ENCODE measurements around the gene ASPSCR1.
"Not testable (repeated sequence)": the region's sequence is repeated elsewhere in the genome, so short reads cannot be mapped to it uniquely, and the experiment has no call there.

The ASPSCR1 gene

DNA sequence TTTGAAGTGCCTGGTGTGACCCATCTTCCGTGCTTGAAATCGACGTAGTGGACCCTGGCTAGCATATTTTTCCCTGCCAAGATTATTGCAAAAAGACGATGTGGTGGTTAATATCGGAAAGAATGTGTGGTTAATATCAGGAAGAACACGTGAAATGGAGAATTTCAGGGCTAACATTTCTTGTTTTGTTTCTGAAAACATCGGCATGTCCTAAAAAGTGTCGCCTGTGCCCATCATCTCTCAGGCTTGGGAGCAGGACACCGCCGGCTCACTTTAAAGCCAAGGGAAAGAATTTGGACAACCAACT lies 60.4 kb downstream of the ASPSCR1 start:
- no peak for DNase-seq (ENCODE audit: low read depth)
- peak overlapping the region; percentile 73 for H3K4me3 ChIP-seq (ENCODE audit: low read length)
- TF ChIP-seq, protein P1, sequence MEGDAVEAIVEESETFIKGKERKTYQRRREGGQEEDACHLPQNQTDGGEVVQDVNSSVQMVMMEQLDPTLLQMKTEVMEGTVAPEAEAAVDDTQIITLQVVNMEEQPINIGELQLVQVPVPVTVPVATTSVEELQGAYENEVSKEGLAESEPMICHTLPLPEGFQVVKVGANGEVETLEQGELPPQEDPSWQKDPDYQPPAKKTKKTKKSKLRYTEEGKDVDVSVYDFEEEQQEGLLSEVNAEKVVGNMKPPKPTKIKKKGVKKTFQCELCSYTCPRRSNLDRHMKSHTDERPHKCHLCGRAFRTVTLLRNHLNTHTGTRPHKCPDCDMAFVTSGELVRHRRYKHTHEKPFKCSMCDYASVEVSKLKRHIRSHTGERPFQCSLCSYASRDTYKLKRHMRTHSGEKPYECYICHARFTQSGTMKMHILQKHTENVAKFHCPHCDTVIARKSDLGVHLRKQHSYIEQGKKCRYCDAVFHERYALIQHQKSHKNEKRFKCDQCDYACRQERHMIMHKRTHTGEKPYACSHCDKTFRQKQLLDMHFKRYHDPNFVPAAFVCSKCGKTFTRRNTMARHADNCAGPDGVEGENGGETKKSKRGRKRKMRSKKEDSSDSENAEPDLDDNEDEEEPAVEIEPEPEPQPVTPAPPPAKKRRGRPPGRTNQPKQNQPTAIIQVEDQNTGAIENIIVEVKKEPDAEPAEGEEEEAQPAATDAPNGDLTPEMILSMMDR (conservative IDR thresholded peaks at IDR 0.05; ENCODE audit: low read length): no peak

DNA sequence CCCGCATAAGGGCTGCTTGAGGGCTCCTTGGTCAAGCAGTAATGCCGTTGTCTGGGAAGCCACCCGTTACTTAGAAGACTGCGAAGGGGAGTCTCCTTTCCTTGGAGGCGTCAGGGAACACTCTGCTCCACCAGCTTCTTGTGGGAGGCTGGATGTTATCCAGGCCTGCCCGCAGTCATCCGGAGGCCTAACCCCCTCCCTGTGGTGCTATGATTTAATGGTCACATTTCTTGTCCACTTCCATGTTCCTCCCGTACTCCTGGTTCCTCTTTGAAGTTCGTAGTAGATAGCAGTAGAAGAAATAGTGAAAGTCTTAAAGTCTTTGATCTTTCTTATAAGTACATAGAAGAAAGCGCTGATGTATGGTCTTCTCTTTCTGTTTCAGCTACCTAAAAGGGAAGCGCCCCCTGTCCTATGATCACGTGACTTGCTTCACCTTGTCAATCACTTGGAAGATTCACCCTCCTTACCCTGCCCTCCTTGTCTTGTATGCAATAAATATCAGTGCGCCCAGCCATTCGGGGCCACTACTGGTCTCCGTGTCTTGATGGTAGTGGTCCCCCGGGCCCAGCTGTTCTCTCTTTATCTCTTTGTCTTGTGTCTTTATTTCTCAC lies 61.5 kb downstream of the ASPSCR1 start:
- DNase-seq (ENCODE audit: low read depth); H3K4me3 ChIP-seq (ENCODE audit: low read length): not testable (repeated sequence)

DNA sequence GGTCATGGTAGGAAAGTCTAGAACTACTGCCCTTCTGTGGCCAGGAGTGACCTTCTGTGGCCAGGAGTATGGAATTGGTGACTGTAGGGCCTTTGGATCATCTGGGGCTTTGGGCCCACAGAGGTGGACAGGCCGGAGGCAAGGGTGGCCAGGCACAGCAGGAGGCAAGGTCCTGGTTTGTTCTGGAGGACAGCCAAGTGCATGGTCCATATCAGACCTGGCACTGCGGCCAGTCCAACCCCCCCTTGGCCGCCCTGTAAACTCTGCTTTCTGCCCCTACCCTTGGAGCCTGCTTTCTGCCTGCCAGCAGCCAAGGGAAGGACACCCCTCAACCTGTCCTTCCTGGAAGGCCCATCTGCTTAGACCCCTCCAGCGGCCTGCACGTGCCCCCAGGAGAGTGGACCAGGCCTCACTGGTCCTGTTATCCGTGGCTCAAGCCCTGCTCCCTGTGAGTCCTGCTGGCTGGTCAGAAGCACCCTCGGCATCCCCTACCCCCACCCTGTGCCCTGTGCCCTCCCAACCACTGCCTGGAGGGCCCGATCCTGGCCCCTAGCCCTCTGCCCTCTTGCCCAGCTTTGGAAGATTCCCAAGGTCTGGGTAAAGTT lies 62.4 kb downstream of the ASPSCR1 start:
- TF ChIP-seq, protein P1 (conservative IDR thresholded peaks at IDR 0.05; ENCODE audit: low read length): no peak
- no peak overlapping the region for H3K4me3 ChIP-seq (ENCODE audit: low read length)
- DNase-seq (ENCODE audit: low read depth): no peak

DNA sequence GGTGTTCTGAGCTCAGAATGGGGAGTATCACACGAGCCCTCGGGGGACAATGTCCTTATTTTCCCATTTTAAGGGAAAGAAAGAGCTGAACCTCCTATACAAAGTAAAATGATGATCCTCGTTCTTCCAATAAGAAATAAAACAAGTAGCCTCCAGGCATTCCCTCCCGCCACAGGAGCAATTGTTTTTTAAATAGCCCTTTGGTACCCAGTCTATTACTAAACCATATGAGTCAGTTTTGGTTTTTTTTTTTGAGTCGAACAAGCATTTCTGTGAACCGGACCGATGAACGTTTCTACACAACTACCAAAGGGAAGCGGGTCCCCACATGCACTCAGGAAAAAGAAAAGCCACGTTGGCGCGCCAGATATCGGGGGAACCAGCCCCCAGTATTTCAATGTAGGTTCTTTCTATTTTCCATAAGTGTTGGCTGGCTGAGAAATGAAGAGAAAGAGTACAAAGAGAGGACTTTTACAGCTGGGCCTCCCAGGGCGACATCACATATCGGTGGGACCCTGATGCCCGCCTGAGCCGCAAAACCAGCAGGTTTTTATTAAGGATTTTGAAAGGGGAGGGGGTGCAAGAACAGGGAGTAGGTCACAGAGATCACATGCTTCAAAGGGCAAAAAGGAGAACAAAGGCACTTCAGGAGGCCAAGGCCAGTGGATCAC lies 63.9 kb downstream of the ASPSCR1 start:
- TF ChIP-seq, protein P1 (conservative IDR thresholded peaks at IDR 0.05; ENCODE audit: low read length): no peak
- H3K4me3 ChIP-seq (ENCODE audit: low read length): no peak overlapping the region
- no peak for DNase-seq (ENCODE audit: low read depth)

DNA sequence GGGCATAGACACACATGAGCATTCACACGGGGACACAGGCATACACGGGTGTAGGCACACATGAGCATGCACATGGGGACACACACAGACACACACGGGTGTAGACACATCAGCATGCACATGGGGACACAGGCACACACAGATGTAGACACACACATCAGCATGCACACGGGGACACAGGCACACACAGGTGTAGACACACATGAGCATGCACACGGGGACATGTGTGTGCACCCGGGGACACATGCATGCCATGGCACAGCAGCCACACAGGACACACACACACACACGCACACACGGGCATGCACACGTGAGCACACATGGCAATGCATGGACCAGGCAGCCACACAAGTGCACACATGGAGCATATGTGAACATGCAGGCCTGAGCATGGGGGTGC lies 65.2 kb downstream of the ASPSCR1 start:
- TF ChIP-seq, protein P1 (conservative IDR thresholded peaks at IDR 0.05; ENCODE audit: low read length): no peak
- DNase-seq (ENCODE audit: low read depth): no peak
- no peak overlapping the region for H3K4me3 ChIP-seq (ENCODE audit: low read length)

DNA sequence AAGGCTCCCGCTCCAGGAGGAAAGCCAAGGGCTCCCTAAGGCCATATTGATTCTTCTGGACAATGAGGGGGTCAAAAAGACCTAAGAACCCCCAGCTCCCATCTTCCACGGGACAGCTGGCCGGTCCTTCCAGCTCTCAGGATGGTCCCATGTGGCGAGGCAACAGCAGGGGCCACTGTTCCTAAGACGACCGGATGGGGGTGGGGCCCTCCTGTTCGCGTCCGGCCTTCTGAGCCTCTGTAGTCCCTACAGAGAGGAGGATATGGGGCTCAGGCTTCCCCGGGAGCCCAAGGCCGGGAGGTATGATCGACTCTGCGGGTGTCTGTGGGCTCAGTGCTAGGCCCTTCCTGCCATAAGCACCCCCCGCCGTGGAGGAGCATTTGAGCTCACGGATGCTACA lies 66.1 kb downstream of the ASPSCR1 start:
- DNase-seq (ENCODE audit: low read depth): no peak
- no peak overlapping the region for H3K4me3 ChIP-seq (ENCODE audit: low read length)
- TF ChIP-seq, protein P1 (conservative IDR thresholded peaks at IDR 0.05; ENCODE audit: low read length): no peak

DNA sequence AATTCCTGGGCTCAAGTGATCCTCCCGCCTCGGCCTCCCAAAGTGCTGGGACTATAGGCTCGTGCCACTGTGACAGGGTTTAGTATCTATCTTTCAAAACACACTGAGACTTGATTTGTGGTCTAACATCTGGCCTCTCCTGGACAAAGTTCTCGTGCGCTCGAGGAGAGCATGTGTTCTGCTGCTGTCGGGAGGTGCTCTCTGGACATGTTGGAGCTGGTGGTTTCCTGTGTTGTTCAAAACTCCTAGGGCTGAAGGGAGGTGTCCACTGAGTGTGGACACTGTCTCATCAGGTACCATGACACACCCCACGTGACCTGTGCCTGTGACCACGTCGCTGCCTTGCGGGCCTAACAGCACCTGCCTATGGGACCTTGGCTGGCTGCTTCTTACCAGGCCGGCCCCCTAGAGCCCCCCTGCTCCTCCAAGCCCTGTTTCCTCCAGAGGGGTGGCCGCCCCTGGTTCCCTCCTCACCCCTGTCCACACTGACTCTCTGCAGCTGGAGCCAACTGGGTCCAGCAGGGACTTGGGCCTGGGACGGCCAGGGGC lies 68.6 kb downstream of the ASPSCR1 start:
- DNase-seq (ENCODE audit: low read depth): no peak
- TF ChIP-seq, protein P1 (conservative IDR thresholded peaks at IDR 0.05; ENCODE audit: low read length): no peak
- H3K4me3 ChIP-seq (ENCODE audit: low read length): no peak overlapping the region
